Keratinocyte (primary cell): ENCODE results near the gene ATXN10.

Experiments used
- EZH2 ChIP-seq: IDR thresholded peaks from one replicate; pipeline ENCODE4 v1.6.1; 2012; ENCODE audit warnings: inconsistent platforms, mild to moderate bottlenecking, low read length, moderate library complexity
- TF ChIP-seq, protein P1 (sequence below), 3 experiments: IDR thresholded peaks in 1 of 3; conservative IDR thresholded peaks in 1 of 3; optimal IDR thresholded peaks in 1 of 3; 2 replicates in 2 of 3; 3 replicates in 1 of 3; pipeline versions ENCODE3 to v1.5.1; 2011; ENCODE audit warnings: low read length in 3 of 3, mild to moderate bottlenecking in 3 of 3, moderate library complexity in 2 of 3, control low read depth in 1 of 3, inconsistent platforms in 1 of 3; ENCODE audit not compliant: insufficient read depth in 2 of 3; ENCODE audit errors: extremely low read depth in 1 of 3

GRCh38 chr22:45726081-45726480 is 54.4 kb downstream of the ATXN10 start:
- TF ChIP-seq, protein P1, sequence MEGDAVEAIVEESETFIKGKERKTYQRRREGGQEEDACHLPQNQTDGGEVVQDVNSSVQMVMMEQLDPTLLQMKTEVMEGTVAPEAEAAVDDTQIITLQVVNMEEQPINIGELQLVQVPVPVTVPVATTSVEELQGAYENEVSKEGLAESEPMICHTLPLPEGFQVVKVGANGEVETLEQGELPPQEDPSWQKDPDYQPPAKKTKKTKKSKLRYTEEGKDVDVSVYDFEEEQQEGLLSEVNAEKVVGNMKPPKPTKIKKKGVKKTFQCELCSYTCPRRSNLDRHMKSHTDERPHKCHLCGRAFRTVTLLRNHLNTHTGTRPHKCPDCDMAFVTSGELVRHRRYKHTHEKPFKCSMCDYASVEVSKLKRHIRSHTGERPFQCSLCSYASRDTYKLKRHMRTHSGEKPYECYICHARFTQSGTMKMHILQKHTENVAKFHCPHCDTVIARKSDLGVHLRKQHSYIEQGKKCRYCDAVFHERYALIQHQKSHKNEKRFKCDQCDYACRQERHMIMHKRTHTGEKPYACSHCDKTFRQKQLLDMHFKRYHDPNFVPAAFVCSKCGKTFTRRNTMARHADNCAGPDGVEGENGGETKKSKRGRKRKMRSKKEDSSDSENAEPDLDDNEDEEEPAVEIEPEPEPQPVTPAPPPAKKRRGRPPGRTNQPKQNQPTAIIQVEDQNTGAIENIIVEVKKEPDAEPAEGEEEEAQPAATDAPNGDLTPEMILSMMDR (optimal IDR thresholded peaks at IDR 0.05 in 1 of 3, IDR thresholded peaks at IDR 0.05 in 1 of 3, conservative IDR thresholded peaks at IDR 0.05 in 1 of 3; ENCODE audit: extremely low read depth in 1 of 3, insufficient read depth in 2 of 3, low read length in 3 of 3) = no peak
- no peak for TF ChIP-seq EZH2
